Frontal cortex (tissue), 1 donor: ENCODE measurements around the gene KRTDAP. TPM values are rescaled to one million over a fixed set of nuclear protein-coding genes. Genes with fewer than 3 reads are reported as not detected.

ENCODE experiments used
- total RNA-seq: library from RNA; depleted of rRNA; stranded (reverse); fragments of >200 nt; gene quantifications from one replicate; pipeline ENCODE4 v1.2.3, GENCODE V29; 2014

Gene KRTDAP
- total RNA-seq, 1 donor from 2014 or later, result not detected

Other genes with a start within 250 kb of the KRTDAP start
- 0.82 TPM for gene LSR, start 241.5 kb downstream of the KRTDAP start, total RNA-seq
- 38.7 TPM for gene USF2, start 221.5 kb downstream of the KRTDAP start, total RNA-seq
- gene HAMP, start 207.9 kb downstream of the KRTDAP start, total RNA-seq, result not detected
- not detected for gene MAG, start 198.3 kb downstream of the KRTDAP start, total RNA-seq
- not detected for gene CD22, start 161.3 kb downstream of the KRTDAP start, total RNA-seq
- not detected for gene FFAR1, start 142.6 kb downstream of the KRTDAP start, total RNA-seq
- gene FFAR3, start 132.0 kb downstream of the KRTDAP start, total RNA-seq, result not detected
- gene GPR42, start 119.4 kb downstream of the KRTDAP start, total RNA-seq, result not detected
- under 0.01 TPM for gene FFAR2, start 42.2 kb downstream of the KRTDAP start, total RNA-seq
- gene DMKN, start 23.2 kb upstream of the KRTDAP start, total RNA-seq, result under 0.01 TPM
- not detected for gene SBSN, start 37.8 kb upstream of the KRTDAP start, total RNA-seq
- gene GAPDHS, start 43.0 kb upstream of the KRTDAP start, total RNA-seq, result not detected
- gene TMEM147, start 55.2 kb upstream of the KRTDAP start, total RNA-seq, result 50.1 TPM
- gene ATP4A, start 73.2 kb upstream of the KRTDAP start, total RNA-seq, result not detected
- not detected for gene PMIS2, start 95.7 kb upstream of the KRTDAP start, total RNA-seq
- 5.3 TPM for gene HAUS5, start 122.3 kb upstream of the KRTDAP start, total RNA-seq
- 21.6 TPM for gene RBM42, start 138.6 kb upstream of the KRTDAP start, total RNA-seq
- 0.82 TPM for gene ETV2, start 151.3 kb upstream of the KRTDAP start, total RNA-seq
- gene COX6B1, start 157.9 kb upstream of the KRTDAP start, total RNA-seq, result 210 TPM
- not detected for gene UPK1A, start 176.1 kb upstream of the KRTDAP start, total RNA-seq
- not detected for gene ZBTB32, start 214.1 kb upstream of the KRTDAP start, total RNA-seq
- gene KMT2B, start 227.5 kb upstream of the KRTDAP start, total RNA-seq, result 3.7 TPM